Brain microvascular endothelial cell (primary cell): ENCODE measurements around the gene NT5DC3.

Source experiments
- DNase-seq: peaks from one replicate; pipeline ENCODE4 v3.0.0-alpha.2; 2020
- H3K27ac ChIP-seq: fragments of 250-450 bp; sonication (Bioruptor Pico); 2 replicates; pipeline ENCODE4 v1.5.1; 2020; ENCODE audit warnings: mild to moderate bottlenecking, moderate library complexity
- H3K27me3 ChIP-seq: fragments of 250-450 bp; sonication (Bioruptor Pico); replicated peaks from 2 replicates; pipeline ENCODE4 v1.5.1; 2020; ENCODE audit warnings: mild to moderate bottlenecking
- H3K36me3 ChIP-seq: fragments of 250-450 bp; sonication (Bioruptor Pico); replicated peaks from 2 replicates; pipeline ENCODE4 v1.5.1; 2020; ENCODE audit warnings: mild to moderate bottlenecking
- H3K4me3 ChIP-seq: 2 replicates; pipeline ENCODE4 v1.5.1; 2011; ENCODE audit warnings: low read depth, mild to moderate bottlenecking, control low read depth, low read length, moderate library complexity
- in situ Hi-C: cut with HindIII; loops from 2 replicates; pipeline ENCODE4 v1.10.0; 2017; ENCODE audit warnings: low sequenced_read_pairs, low pct_ligation_motif_present
- TF ChIP-seq, protein P1 (sequence below): IDR thresholded peaks from 2 replicates; pipeline ENCODE4 v1.5.1; 2011; ENCODE audit warnings: low read depth, mild to moderate bottlenecking, moderate library complexity, low read length, control low read depth, inconsistent platforms; ENCODE audit errors: missing control alignments

Gene NT5DC3

DNA sequence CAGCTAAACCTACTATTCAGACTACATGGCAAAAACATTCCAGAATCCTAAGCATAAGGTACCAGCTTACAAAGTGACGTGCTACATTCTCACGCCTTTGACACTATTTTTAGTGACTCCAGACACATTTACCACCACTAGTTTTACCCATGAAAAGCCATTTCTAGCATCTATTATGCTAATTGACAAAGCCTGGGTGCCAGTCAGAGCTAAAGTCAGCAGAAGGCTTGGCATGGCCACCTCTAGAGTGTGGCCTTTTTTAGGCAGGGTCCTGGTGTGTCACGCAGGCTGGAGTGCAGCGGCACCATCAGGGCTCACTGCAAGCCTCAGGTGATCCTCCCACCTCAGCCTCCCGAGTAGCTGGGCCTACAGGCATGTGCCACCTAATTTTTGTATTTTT is 75.7 kb downstream of the NT5DC3 start:
- in situ Hi-C loops = no loop called here
- TF ChIP-seq, protein P1, sequence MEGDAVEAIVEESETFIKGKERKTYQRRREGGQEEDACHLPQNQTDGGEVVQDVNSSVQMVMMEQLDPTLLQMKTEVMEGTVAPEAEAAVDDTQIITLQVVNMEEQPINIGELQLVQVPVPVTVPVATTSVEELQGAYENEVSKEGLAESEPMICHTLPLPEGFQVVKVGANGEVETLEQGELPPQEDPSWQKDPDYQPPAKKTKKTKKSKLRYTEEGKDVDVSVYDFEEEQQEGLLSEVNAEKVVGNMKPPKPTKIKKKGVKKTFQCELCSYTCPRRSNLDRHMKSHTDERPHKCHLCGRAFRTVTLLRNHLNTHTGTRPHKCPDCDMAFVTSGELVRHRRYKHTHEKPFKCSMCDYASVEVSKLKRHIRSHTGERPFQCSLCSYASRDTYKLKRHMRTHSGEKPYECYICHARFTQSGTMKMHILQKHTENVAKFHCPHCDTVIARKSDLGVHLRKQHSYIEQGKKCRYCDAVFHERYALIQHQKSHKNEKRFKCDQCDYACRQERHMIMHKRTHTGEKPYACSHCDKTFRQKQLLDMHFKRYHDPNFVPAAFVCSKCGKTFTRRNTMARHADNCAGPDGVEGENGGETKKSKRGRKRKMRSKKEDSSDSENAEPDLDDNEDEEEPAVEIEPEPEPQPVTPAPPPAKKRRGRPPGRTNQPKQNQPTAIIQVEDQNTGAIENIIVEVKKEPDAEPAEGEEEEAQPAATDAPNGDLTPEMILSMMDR = no peak
- Histone ChIP-seq H3K4me3 (no peak overlapping the region), H3K27ac (no peak overlapping the region), H3K27me3 (no peaks in the 10 kb centered on the region), H3K36me3 (no peaks in the 10 kb centered on the region)
- no peak for DNase-seq

DNA sequence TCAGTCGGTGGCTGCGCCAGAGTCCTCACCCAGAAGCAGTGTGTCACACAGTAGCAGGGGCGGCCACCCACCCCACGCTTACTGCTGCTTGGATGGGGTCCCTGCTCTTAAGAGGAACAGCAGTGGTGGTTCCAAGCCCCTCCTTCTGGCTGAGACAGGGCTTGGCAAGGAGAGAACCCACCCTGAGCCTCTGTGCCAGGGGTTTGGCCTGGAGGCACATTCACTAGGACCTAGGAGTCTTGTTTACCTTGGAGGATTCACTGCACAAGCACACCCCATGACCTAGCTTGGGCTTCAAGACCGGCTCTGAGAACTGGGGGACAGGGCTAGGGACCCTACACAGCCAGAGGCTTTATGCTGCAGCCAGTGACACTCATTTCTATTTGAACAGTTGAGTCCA is 78.6 kb downstream of the NT5DC3 start:
- Histone ChIP-seq H3K27ac (no peak overlapping the region), H3K27me3 (no peaks in the 10 kb centered on the region), H3K4me3 (no peak overlapping the region), H3K36me3 (no peaks in the 10 kb centered on the region)
- TF ChIP-seq, protein P1 = no peak
- in situ Hi-C loops = no loop called here
- DNase-seq = no peak

DNA sequence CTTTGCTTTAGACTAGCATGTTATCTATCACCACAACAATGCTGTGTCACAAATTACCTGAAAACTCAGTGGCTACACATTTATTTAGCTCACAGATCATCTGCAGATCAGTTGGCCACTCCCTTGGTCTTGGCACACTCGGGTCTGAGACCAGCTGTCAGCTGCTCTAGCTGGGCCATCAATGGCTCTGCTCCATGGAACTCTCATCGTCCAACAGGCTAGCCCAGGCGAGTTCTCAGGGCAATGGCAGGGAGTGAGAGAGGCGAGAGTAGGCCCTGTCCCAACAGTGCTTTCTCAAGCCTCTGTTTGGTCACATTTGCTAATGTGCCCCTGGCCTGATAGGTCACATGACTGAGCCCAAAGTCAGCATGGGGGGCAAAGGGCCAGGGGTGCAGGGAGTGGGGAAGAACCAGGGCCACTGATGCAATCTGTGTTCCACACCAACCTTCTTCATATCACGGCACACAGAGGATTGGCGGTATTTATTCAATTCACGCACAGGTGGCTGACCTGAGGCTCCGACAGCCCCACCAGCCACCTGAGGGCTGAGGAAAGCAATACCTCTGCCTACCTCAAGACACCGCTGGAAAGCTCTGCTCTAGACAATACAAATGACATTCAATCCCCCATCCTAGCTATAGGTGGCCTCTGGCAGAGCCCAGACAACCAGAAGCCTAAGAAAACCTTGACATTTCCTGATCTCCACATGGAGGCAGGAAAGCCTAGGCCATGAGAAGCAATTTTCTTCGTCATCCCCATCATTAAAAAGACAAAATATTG is 82.5 kb downstream of the NT5DC3 start:
- DNase-seq = no peak
- in situ Hi-C loops = no loop called here
- no peak overlapping the region for H3K4me3 ChIP-seq
- no peaks in the 10 kb centered on the region for H3K27me3 ChIP-seq
- TF ChIP-seq, protein P1 = no peak
- no peak overlapping the region for H3K27ac ChIP-seq
- no peaks in the 10 kb centered on the region for H3K36me3 ChIP-seq

DNA sequence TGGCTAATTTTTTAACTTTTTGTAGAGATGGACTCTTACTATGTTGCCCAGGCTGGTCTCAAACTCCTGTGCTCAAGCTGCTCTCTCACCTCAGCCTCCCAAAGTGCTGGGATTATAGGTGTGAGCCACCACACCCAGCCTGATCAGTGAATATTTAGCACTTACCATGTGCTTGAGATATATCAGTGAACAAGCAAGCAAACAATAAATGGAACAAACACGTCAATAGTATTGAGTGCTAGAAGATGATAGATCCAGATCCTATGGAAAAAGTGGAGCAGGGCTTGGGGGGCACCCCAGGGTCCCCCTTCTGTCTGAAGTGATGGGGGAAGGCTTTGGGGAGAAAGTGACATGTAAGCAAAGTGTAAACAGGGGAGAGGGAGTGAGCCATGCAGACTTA is 83.8 kb downstream of the NT5DC3 start:
- no peaks in the 10 kb centered on the region for H3K36me3 ChIP-seq
- no peak overlapping the region for H3K27ac ChIP-seq
- H3K27me3 ChIP-seq = no peaks in the 10 kb centered on the region
- TF ChIP-seq, protein P1 = no peak
- in situ Hi-C loops = no loop called here
- no peak for DNase-seq
- no peak overlapping the region for H3K4me3 ChIP-seq

DNA sequence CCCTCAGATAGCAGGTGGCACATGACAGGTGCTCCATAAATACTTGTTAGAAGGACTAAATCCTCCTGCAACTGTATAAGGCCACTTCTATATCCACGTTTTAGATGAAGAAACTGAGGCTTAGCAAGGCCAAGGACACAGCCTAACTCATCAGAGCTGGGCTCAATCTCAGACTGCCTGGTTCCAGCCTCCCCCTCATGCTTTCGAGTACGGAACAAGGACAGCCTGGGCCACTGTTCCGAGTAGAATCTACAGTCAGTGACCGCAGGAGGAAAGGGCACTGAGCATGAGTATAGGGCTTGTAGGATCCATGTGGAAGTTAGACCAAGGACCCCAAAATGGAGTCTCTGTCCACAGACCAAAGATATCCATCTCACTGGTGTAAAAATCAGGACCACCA is 84.6 kb downstream of the NT5DC3 start:
- H3K36me3 ChIP-seq = no peaks in the 10 kb centered on the region
- no peaks in the 10 kb centered on the region for H3K27me3 ChIP-seq
- no peak overlapping the region for H3K27ac ChIP-seq
- DNase-seq = no peak
- no peak overlapping the region for H3K4me3 ChIP-seq
- in situ Hi-C loops = no loop called here
- TF ChIP-seq, protein P1 = no peak

DNA sequence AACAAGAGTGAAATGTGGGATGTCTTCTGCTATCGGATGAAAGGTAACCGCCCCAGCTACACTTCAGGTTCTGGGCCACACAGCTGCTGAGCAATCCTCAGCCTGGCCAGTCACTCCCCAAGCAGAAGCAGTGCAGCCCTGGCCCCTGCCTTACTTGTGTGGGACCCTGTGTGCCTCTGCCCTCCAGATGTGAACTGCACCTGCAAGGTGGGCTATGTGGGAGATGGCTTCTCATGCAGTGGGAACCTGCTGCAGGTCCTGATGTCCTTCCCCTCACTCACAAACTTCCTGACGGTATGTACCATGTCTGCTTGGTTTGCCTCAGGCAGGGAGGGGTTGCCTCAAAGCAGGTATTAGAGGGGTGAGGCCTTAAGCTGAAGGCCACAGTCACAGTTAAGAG is 85.6 kb downstream of the NT5DC3 start:
- DNase-seq = no peak
- in situ Hi-C loops = no loop called here
- H3K4me3 ChIP-seq = no peak overlapping the region

More for the DNA sequence above, 85.6 kb downstream of the NT5DC3 start:
- Histone ChIP-seq H3K27ac (no peak overlapping the region), H3K27me3 (no peaks in the 10 kb centered on the region), H3K36me3 (no peaks in the 10 kb centered on the region)
- TF ChIP-seq, protein P1 = no peak
